NT2/D1 (cell line): Measurements from ENCODE around the gene UBASH3B.

Experiments used
- SUZ12 ChIP-seq: IDR thresholded peaks from 2 replicates; pipeline ENCODE4 v1.6.1; 2011; ENCODE audit not compliant: insufficient read length, insufficient read depth; ENCODE audit errors: extremely low read depth
- YY1 ChIP-seq: IDR thresholded peaks from 2 replicates; pipeline ENCODE4 v1.6.1; 2011; ENCODE audit not compliant: insufficient read length, insufficient read depth
- ZNF274 ChIP-seq: IDR thresholded peaks from 2 replicates; pipeline ENCODE4 v1.6.1; 2011; ENCODE audit warnings: mild to moderate bottlenecking, low read depth, low read length

DNA sequence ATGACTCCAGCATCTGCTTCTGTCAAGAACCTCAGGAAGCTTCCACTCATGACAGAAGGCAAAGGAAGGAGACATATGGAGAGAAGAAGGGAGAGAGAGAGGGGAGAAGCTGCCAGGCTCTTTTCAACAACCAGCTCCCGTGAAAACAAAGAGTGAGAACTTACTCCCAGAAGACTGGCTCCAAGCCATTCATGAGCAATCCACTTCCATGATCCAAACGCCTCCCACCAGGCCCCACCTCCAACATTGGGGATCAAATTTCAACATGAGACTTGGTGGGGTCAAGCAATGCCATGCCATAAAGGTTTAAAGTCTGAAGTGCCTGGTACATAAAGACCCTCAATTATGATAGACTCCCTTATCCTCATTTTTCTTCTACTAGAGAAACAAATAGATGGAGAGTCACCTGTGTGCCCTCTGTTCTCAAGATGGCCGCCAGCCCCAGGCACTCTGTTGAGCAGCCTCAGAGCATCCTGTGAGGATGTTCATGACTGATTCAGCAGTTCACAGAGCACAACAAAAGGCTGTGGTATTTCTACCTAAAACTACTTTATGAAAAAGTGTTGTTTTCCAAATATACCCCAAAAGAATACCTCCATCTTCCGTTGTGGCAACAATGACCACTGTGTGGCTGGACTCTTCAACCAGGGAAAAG is 113.7 kb downstream of the UBASH3B start:
- TF ChIP-seq YY1: no peak
- no peak for TF ChIP-seq SUZ12
- TF ChIP-seq ZNF274: no peak
